H1 (cell line): ENCODE measurements around the gene MYLK3. TPM values are rescaled to one million over a fixed set of nuclear protein-coding genes. Genes with fewer than 3 reads are reported as not detected.

ENCODE experiments used
- CTCF ChIA-PET: fragments of 300-600 bp; sonication (Branson Sonifier 250); formaldehyde crosslinking; loops from one replicate; lab custom pipeline; 2021; ENCODE audit not compliant: partially characterized antibody; lab: Charles Lee
- POLR2A ChIA-PET: fragments of 300-600 bp; sonication (Branson Sonifier 250); formaldehyde crosslinking; loops from one replicate; lab custom pipeline; 2021; ENCODE audit warnings: inconsistent platforms; ENCODE audit not compliant: partially characterized antibody; lab: Charles Lee
- DNase-seq, 2 experiments: peaks; one replicate each; pipeline versions ENCODE4 v3.0.0 to v3.0.0-alpha.2; 2010 to 2022; ENCODE audit warnings: low spot score in 2 of 2, low read depth in 1 of 2, mixed read lengths in 1 of 2
- FAIRE-seq: peaks from 2 replicates; lab custom pipeline; 2011; peaks lifted over from hg19 to GRCh38; lab: Jason Lieb, UNC
- H2AFZ ChIP-seq: 2 replicates; pipeline ENCODE4 v1.8.1; 2012; ENCODE audit warnings: low read length, inconsistent platforms
- H2AK5ac ChIP-seq: 2 replicates; pipeline ENCODE4 v1.6.1; 2013; ENCODE audit warnings: low read depth, low read length
- H2BK120ac ChIP-seq: replicated peaks from 2 replicates; pipeline ENCODE3; 2013; ENCODE audit warnings: low read depth, low read length, inconsistent platforms
- H2BK12ac ChIP-seq: 2 replicates; pipeline ENCODE4 v1.6.1; 2013; ENCODE audit warnings: low read depth, low read length
- H2BK15ac ChIP-seq: 2 replicates; pipeline ENCODE4 v1.6.1; 2013; ENCODE audit warnings: low read length
- H2BK20ac ChIP-seq: 2 replicates; pipeline ENCODE4 v1.6.1; 2013; ENCODE audit warnings: low read length
- H2BK5ac ChIP-seq: 2 replicates; pipeline ENCODE4 v1.6.1; 2013; ENCODE audit warnings: low read depth, low read length
- H3K14ac ChIP-seq: 2 replicates; pipeline ENCODE4 v1.6.1; 2013; ENCODE audit warnings: inconsistent platforms; ENCODE audit not compliant: insufficient read length
- H3K18ac ChIP-seq: 2 replicates; pipeline ENCODE4 v1.6.1; 2013; ENCODE audit warnings: low read length; ENCODE audit errors: extremely low read depth
- H3K23ac ChIP-seq: 2 replicates; pipeline ENCODE4 v1.6.1; 2013; ENCODE audit warnings: inconsistent platforms; ENCODE audit not compliant: insufficient read length
- H3K23me2 ChIP-seq: 2 replicates; pipeline ENCODE4 v1.6.1; 2013; ENCODE audit warnings: low read depth, low read length
- H3K27ac ChIP-seq: 2 replicates; pipeline ENCODE4 v1.6.1; 2011; ENCODE audit warnings: low read depth, low read length, inconsistent platforms
- H3K27me3 ChIP-seq, 4 experiments: replicated peaks in 1 of 4; 1 replicate in 1 of 4; 2 replicates in 3 of 4; pipeline versions ENCODE4 v1.6.1 to v1.8.1; 2011 to 2013; ENCODE audit warnings: low read length in 3 of 4, mild to moderate bottlenecking in 3 of 4, inconsistent platforms in 2 of 4, mixed read lengths in 2 of 4, moderate library complexity in 1 of 4; ENCODE audit not compliant: control insufficient read depth in 3 of 4, insufficient read depth in 3 of 4; ENCODE audit errors: extremely low read depth in 1 of 4
- H3K36me3 ChIP-seq, 4 experiments: 2 replicates each; pipeline versions ENCODE4 v1.6.1 to v1.8.1; 2011 to 2013; ENCODE audit warnings: mild to moderate bottlenecking in 4 of 4, low read length in 3 of 4, moderate library complexity in 2 of 4, control low read depth in 1 of 4, inconsistent platforms in 1 of 4; ENCODE audit not compliant: insufficient read depth in 4 of 4, control insufficient read depth in 2 of 4
- H3K4ac ChIP-seq: replicated peaks from 2 replicates; pipeline ENCODE3; 2013; ENCODE audit warnings: low read length, low read depth, mixed read lengths, inconsistent platforms; ENCODE audit not compliant: insufficient read length
- H3K4me1 ChIP-seq, 4 experiments: replicated peaks in 1 of 4; 1 replicate in 1 of 4; 2 replicates in 3 of 4; pipeline versions ENCODE4 v1.6.1 to v1.8.1; 2011 to 2013; ENCODE audit warnings: low read length in 3 of 4, inconsistent platforms in 2 of 4, mixed read lengths in 1 of 4; ENCODE audit not compliant: insufficient read depth in 4 of 4, control insufficient read depth in 3 of 4
- H3K4me2 ChIP-seq, 2 experiments: 2 replicates each; pipeline versions ENCODE4 v1.6.1 to v1.8.1; 2011 to 2013; ENCODE audit warnings: low read depth in 2 of 2, low read length in 2 of 2, control low read depth in 1 of 2, inconsistent platforms in 1 of 2, mild to moderate bottlenecking in 1 of 2; ENCODE audit not compliant: insufficient read depth in 1 of 2
- H3K4me3 ChIP-seq, 4 experiments: fragments of 200-600, 300-600 bp in 1 of 4; sonication (generic), shearing (Covaris generic), sonication (Bioruptor Twin) in 1 of 4; 2 replicates each; pipeline versions ENCODE4 v1.5.1 to v1.8.1; 2011 to 2016; ENCODE audit warnings: low read length in 4 of 4, low read depth in 3 of 4, control low read depth in 2 of 4, inconsistent platforms in 2 of 4, mild to moderate bottlenecking in 2 of 4, mixed read lengths in 1 of 4, moderate library complexity in 1 of 4; ENCODE audit not compliant: insufficient read depth in 2 of 4; ENCODE audit errors: extremely low read depth in 1 of 4
- H3K56ac ChIP-seq: replicated peaks from 2 replicates; pipeline ENCODE3; 2013; ENCODE audit warnings: low read depth, mild to moderate bottlenecking, mixed read lengths, low read length, inconsistent platforms; ENCODE audit not compliant: insufficient read length
- H3K79me1 ChIP-seq: 2 replicates; pipeline ENCODE4 v1.6.1; 2013; ENCODE audit warnings: low read depth, low read length, control low read depth
- H3K79me2 ChIP-seq, 2 experiments: 2 replicates each; pipeline versions ENCODE4 v1.6.1 to v1.8.1; 2012 to 2013; ENCODE audit warnings: low read length in 2 of 2, mild to moderate bottlenecking in 2 of 2, inconsistent platforms in 1 of 2; ENCODE audit not compliant: insufficient read depth in 2 of 2, control insufficient read depth in 1 of 2
- H3K9ac ChIP-seq, 4 experiments: replicated peaks in 1 of 4; 1 replicate in 1 of 4; 2 replicates in 3 of 4; pipeline versions ENCODE4 v1.6.1 to v1.8.1; 2011 to 2013; ENCODE audit warnings: low read depth in 3 of 4, low read length in 3 of 4, control low read depth in 2 of 4, mild to moderate bottlenecking in 2 of 4, moderate library complexity in 2 of 4, inconsistent platforms in 1 of 4; ENCODE audit errors: extremely low read depth in 1 of 4
- H3K9me3 ChIP-seq, 2 experiments: 2 replicates each; pipeline versions ENCODE4 v1.6.1 to v1.8.1; 2012 to 2013; ENCODE audit warnings: mild to moderate bottlenecking in 2 of 2, moderate library complexity in 2 of 2, control low read depth in 1 of 2, inconsistent platforms in 1 of 2, low read depth in 1 of 2, low read length in 1 of 2, mixed read lengths in 1 of 2; ENCODE audit not compliant: insufficient read depth in 2 of 2
- H4K20me1 ChIP-seq, 2 experiments: replicated peaks in 1 of 2; 2 replicates each; pipeline versions ENCODE3 to v1.8.1; 2011 to 2013; ENCODE audit warnings: inconsistent platforms in 2 of 2, low read length in 2 of 2, mild to moderate bottlenecking in 1 of 2; ENCODE audit not compliant: insufficient read depth in 2 of 2, control insufficient read depth in 1 of 2
- H4K5ac ChIP-seq: 2 replicates; pipeline ENCODE4 v1.6.1; 2013; ENCODE audit warnings: low read length, low read depth, mixed read lengths, inconsistent platforms; ENCODE audit not compliant: insufficient read length
- H4K8ac ChIP-seq: 2 replicates; pipeline ENCODE4 v1.8.0; 2013; ENCODE audit warnings: mild to moderate bottlenecking, moderate library complexity, low read length, inconsistent platforms; ENCODE audit not compliant: insufficient read depth; ENCODE audit errors: extremely low read depth
- H4K91ac ChIP-seq: replicated peaks from 2 replicates; pipeline ENCODE3; 2013; ENCODE audit warnings: low read length, mixed read lengths, inconsistent platforms; ENCODE audit not compliant: insufficient read length
- BCL11A ChIP-seq, 2 experiments: IDR thresholded peaks; one replicate each; pipeline ENCODE4 v1.6.1; 2011; ENCODE audit warnings: low read depth in 2 of 2, low read length in 2 of 2, mild to moderate bottlenecking in 2 of 2
- CTCF ChIP-seq, 3 experiments: IDR thresholded peaks; 1 replicate in 2 of 3; 2 replicates in 1 of 3; pipeline versions ENCODE4 v1.5.1 to v1.6.1; 2011; ENCODE audit warnings: low read length in 3 of 3, mild to moderate bottlenecking in 3 of 3, inconsistent platforms in 2 of 3, low read depth in 1 of 3, moderate library complexity in 1 of 3; ENCODE audit not compliant: insufficient read depth in 1 of 3; ENCODE audit errors: control extremely low read depth in 1 of 3
- EZH2 ChIP-seq: fragments of 200-600 bp; sonication (generic); IDR thresholded peaks from 2 replicates; pipeline ENCODE4 v1.7.1; 2012; ENCODE audit warnings: low read depth, mild to moderate bottlenecking, moderate library complexity, low read length, inconsistent platforms; ENCODE audit not compliant: severe bottlenecking
- HDAC2 ChIP-seq, 2 experiments: fragments of 300-600 bp in 1 of 2; sonication (generic) in 1 of 2; IDR thresholded peaks; 2 replicates each; pipeline ENCODE4 v1.6.1; 2011 to 2012; ENCODE audit warnings: low read depth in 2 of 2, low read length in 2 of 2, mild to moderate bottlenecking in 2 of 2, moderate library complexity in 2 of 2, borderline replicate concordance in 1 of 2, inconsistent platforms in 1 of 2
- NRF1 ChIP-seq: IDR thresholded peaks from 2 replicates; pipeline ENCODE4 v1.6.1; 2011; ENCODE audit warnings: mild to moderate bottlenecking, low read depth, low read length, improper control_type of control experiment
- POU5F1 ChIP-seq: IDR thresholded peaks from 2 replicates; pipeline ENCODE4 v1.6.1; 2011; ENCODE audit warnings: low read depth, mild to moderate bottlenecking, low read length, moderate library complexity
- RFX5 ChIP-seq: IDR thresholded peaks from 2 replicates; pipeline ENCODE4 v1.6.1; 2011; ENCODE audit warnings: low read depth, low read length, improper control_type of control experiment, borderline replicate concordance
- RXRA ChIP-seq: IDR thresholded peaks from 2 replicates; pipeline ENCODE4 v1.6.1; 2011; ENCODE audit warnings: low read depth, mild to moderate bottlenecking, low read length, moderate library complexity; ENCODE audit not compliant: insufficient read depth
- SRF ChIP-seq: IDR thresholded peaks from 2 replicates; pipeline ENCODE4 v1.6.1; 2011; ENCODE audit warnings: mild to moderate bottlenecking, low read depth, low read length, moderate library complexity
- WGBS, 2 experiments: shearing (Covaris generic) in 1 of 2; methylation state at CpG; one replicate each; pipeline versions ENCODE4 v1.1.6 to v1.1.7; 2013 to 2015; ENCODE audit warnings: low lambda C conversion rate in 2 of 2, mixed read lengths in 2 of 2, inconsistent platforms in 1 of 2, low coverage in 1 of 2, missing lambda C conversion rate in 1 of 2; ENCODE audit not compliant: insufficient replicate concordance in 2 of 2, insufficient coverage in 1 of 2, insufficient read length in 1 of 2; ENCODE audit errors: extremely low coverage in 1 of 2, missing lambda C conversion rate in 1 of 2; 5-methylcytosine and 5-hydroxymethylcytosine counted together
- polyA plus RNA-seq, 7 experiments: library from polyadenylated mRNA; depleted of rRNA in 3 of 7; stranded (reverse) in 5 of 7; unstranded in 2 of 7; fragments of >200 nt in 5 of 7; fragments of 200-250 nt in 2 of 7; gene quantifications; 1 replicate in 5 of 7; 2 replicates in 1 of 7; 4 replicates in 1 of 7; pipeline versions ENCODE4 v1.2.1 to v1.2.3, GENCODE V29; 2011 to 2013; ENCODE audit warnings: missing spikeins in 2 of 7, mixed read lengths in 2 of 7
- total RNA-seq: library from RNA; stranded (reverse); fragmentation: NEBNext Ultra II Directional; extraction: Animal tissue kit (Norgen Biotek cat#: 25700); gene quantifications from 2 replicates; pipeline ENCODE4 v1.2.1, GENCODE V29; 2021

Gene MYLK3
- total and polyA plus RNA-seq, 2 of the 8 experiments (the other 6 are each of a cell fraction or from before 2014, with no cell fraction given) = 0.14 to 0.35 TPM

DNA sequence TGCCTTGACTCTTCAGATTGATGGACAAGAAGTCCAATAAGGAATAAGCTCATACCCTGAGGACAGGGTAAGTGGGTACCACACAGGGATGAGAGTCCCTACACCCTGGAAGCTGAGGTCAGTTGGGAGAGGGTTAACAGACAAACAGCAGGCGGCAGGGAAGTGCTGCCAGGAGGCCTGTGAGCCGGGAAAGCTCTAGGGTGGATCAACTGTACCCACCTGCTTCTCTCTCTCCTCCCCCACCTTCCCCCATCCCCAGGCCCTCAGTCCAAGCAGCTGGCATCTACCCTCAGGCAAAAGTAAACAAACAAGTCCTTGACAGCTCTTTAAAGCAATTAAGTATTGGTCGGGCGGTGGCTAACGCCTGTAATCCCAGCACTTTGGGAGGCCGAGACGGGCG, 20.7 kb upstream of the MYLK3 start:
- FAIRE-seq = no peak
- CTCF ChIA-PET = interaction anchor here (0.9 to 1.4 kb wide), 2 partner anchors 10 to 11 kb away, joined by 3 to 7 read pairs; no protein-coding TSS in a partner anchor
- 92% methylated on average over 8 of the region's 8 CpGs; no CpG with 5 or more reads in 1 of the 2 experiments for WGBS, 2 experiments
- TF ChIP-seq SRF (no peak), RFX5 (no peak), NRF1 (no peak), HDAC2 (IDR thresholded peaks at IDR 0.05; ENCODE audit: borderline replicate concordance in 1 of 2, low read depth in 2 of 2, low read length in 2 of 2) (no peak), RXRA (no peak), CTCF (IDR thresholded peaks at IDR 0.05; ENCODE audit: control extremely low read depth in 1 of 3, insufficient read depth in 1 of 3, low read depth in 1 of 3, low read length in 3 of 3) (no peak), BCL11A (IDR thresholded peaks at IDR 0.05; ENCODE audit: low read depth in 2 of 2, low read length in 2 of 2) (no peak), POU5F1 (no peak), EZH2 (no peak)

More for the DNA sequence above, 20.7 kb upstream of the MYLK3 start:
- no peak overlapping the region for H3K4ac ChIP-seq
- no peak overlapping the region for H2BK5ac ChIP-seq
- no peaks in the 10 kb centered on the region for H3K36me3 ChIP-seq
- H4K91ac ChIP-seq = no peak overlapping the region
- no peak overlapping the region for H2AK5ac ChIP-seq
- no peak overlapping the region for H3K56ac ChIP-seq
- H3K4me3 ChIP-seq = no peak overlapping the region
- no peak overlapping the region for H3K27ac ChIP-seq
- no peaks in the 10 kb centered on the region for H4K20me1 ChIP-seq
- no peaks in the 10 kb centered on the region for H3K23me2 ChIP-seq
- no peaks in the 10 kb centered on the region for H3K79me1 ChIP-seq
- H3K79me2 ChIP-seq = no peaks in the 10 kb centered on the region
- no peak overlapping the region for H3K4me2 ChIP-seq
- no peaks in the 10 kb centered on the region for H3K4me1 ChIP-seq
- no peak overlapping the region for H3K9ac ChIP-seq
- H3K18ac ChIP-seq = no peak overlapping the region; the same call in 1 of the 2 replicates
- no peaks in the 10 kb centered on the region for H3K9me3 ChIP-seq
- POLR2A ChIA-PET = no interaction called here
- H2BK120ac ChIP-seq = no peak overlapping the region
- no peak overlapping the region for H2AFZ ChIP-seq
- H3K23ac ChIP-seq = no peak overlapping the region
- no peak overlapping the region for H4K8ac ChIP-seq
- H2BK15ac ChIP-seq = no peak overlapping the region
- H3K27me3 ChIP-seq = no peaks in the 10 kb centered on the region
- no peak overlapping the region for H2BK12ac ChIP-seq
- H3K14ac ChIP-seq = no peak overlapping the region
- no peak for DNase-seq
- no peak overlapping the region for H4K5ac ChIP-seq
- H2BK20ac ChIP-seq = no peak overlapping the region
